GM12891 (cell line): ENCODE measurements around the gene DPP4.
"Not testable (repeated sequence)": the region's sequence is repeated elsewhere in the genome, so short reads cannot be mapped to it uniquely, and the experiment has no call there.

Experiments
- DNase-seq: peaks from one replicate; pipeline ENCODE4 v3.0.0; 2011; ENCODE audit warnings: low spot score; ENCODE audit not compliant: insufficient read length
- FAIRE-seq: peaks from 2 replicates; lab custom pipeline; 2011; peaks lifted over from hg19 to GRCh38; lab: Jason Lieb, UNC
- PAX5 ChIP-seq: IDR thresholded peaks from 2 replicates; pipeline ENCODE4 v1.6.1; 2011; ENCODE audit warnings: low read length, moderate library complexity, mild to moderate bottlenecking; ENCODE audit not compliant: insufficient read depth, severe bottlenecking
- POLR2A ChIP-seq: IDR thresholded peaks from 2 replicates; pipeline ENCODE4 v1.6.1; 2011; ENCODE audit warnings: low read depth, low read length, control low read depth
- POLR2AphosphoS5 ChIP-seq: IDR thresholded peaks from 2 replicates; pipeline ENCODE4 v1.6.1; 2011; ENCODE audit warnings: low read depth, low read length, control low read depth
- POU2F2 ChIP-seq: IDR thresholded peaks from 2 replicates; pipeline ENCODE4 v1.6.1; 2011; ENCODE audit warnings: low read depth, mild to moderate bottlenecking, control low read depth, low read length, moderate library complexity
- SPI1 ChIP-seq: IDR thresholded peaks from 2 replicates; pipeline ENCODE4 v1.6.1; 2011; ENCODE audit warnings: low read depth, low read length, control low read depth
- TAF1 ChIP-seq: IDR thresholded peaks from 2 replicates; pipeline ENCODE4 v1.6.1; 2011; ENCODE audit warnings: low read depth, low read length, control low read depth

Gene DPP4

DNA sequence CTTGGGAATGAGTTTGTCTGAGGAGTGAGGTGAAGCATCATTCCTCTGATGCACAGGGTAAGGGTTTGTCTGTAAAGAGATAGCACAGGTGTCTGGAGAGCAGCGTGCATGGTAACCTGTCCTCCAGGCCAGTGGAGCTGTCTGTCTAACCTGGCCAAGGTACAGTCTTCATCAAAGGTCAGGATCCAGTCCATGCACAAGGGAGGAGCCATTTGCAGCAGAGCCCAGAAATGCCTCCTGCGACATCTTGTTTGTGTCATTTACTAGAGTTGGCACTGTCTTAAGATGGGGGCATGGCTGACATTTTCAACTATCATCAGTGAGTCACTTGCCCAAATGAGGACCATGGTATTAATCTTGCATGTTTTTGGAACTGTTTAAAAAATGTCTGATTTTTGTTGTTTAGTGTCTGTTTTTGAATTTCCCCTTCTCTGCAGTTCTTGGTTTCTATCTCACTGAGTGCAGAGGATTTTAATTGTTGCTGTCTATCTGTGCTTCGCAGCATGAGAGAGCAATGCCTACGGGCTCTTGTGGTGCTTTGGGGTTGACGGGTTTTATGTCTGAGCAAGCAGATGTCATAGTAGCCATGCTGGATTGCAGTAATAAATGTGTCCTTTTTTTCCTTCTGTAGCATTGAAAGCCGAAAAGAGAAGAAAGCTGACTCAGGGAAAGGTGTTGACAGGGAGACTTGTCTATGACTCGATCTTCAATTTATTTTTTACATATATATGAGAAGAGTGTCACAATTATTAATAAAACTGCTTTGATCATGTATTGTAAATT, 91.3 kb downstream of the DPP4 start:
- FAIRE-seq, result no peak

DNA sequence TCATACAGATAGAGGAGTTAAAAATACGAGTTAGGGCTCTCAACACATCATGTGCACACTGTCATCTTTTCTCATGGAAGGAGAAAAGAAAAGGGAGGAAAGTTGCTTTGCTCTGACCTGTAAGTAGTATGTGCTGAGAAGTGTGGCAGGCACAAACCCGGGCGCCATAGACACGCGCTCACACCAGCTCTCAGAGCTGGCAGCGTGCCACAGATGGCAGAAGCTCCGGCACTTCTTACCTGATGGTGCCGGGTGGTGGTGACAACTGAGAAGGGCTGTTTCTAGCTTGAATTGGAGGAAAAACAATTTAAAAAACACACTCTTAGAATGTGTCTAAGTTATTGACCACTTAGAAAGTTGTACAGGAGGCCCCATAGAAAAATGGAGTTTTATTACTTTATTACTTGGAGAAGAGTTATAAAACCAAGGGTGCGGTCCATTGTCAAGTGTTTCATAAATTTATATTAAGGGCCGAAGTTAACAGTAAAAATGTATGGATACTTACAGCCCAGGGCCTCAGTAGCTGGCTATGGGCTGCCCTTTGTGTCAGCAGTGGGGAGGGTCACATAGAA, 92.2 kb downstream of the DPP4 start:
- FAIRE-seq, result no peak
- DNase-seq, result no peak
- no peak for TF ChIP-seq TAF1
- no peak for TF ChIP-seq POLR2AphosphoS5
- TF ChIP-seq POU2F2, result no peak
- no peak for TF ChIP-seq SPI1
- no peak for TF ChIP-seq PAX5
- no peak for TF ChIP-seq POLR2A

More for the DNA sequence above, 91.3 kb downstream of the DPP4 start:
- TF ChIP-seq POLR2AphosphoS5, result no peak
- no peak for TF ChIP-seq POLR2A
- no peak for TF ChIP-seq SPI1
- TF ChIP-seq POU2F2, result no peak
- no peak for TF ChIP-seq TAF1
- no peak for TF ChIP-seq PAX5
- DNase-seq, result no peak

DNA sequence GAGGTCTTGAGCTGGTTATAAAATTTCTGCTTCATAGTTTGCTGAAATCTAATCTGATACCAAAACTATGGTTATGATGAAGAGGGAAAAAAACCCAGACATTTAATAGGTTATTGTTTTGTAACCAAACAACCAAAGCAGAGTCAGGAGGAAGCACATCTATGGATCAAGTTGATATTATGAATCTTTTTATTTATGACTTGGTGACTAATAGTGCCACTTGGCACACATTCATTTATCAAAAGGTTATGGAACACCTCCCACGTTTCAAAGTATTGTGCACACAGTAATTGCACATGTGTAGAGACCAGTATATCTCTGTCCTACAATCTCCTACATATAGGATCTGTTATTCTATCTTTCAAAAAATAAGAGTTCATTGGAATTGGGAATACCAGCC, 93.0 kb downstream of the DPP4 start:
- DNase-seq, result no peak
- TF ChIP-seq PAX5 (no peak), POLR2AphosphoS5 (no peak), TAF1 (no peak)
- no peak for FAIRE-seq

DNA sequence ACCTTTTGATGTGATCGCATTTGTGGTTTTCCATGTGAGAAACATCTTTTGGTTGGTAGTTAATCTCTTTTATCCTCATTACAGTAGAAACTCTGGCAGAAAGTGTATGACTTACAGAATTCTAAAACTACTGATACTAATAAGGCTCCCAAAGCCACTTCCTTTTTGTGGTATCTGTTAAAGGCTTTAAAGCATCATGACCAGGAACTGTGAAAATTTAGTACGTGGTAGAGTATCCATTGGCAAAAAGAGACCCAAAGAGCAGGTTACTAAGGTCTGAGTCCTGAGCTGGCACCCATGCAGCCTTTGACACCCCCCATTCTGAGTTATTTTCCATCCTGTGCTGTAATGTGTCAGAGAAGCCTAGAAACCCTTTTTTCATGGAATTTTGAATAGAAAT, 94.5 kb downstream of the DPP4 start:
- TF ChIP-seq TAF1 (no peak), POLR2AphosphoS5 (no peak), POU2F2 (no peak), POLR2A (no peak), SPI1 (0 out of 2 replicates have a peak, but pooled peaks have one; percentile 6)
- no peak for DNase-seq
- no peak for FAIRE-seq

DNA sequence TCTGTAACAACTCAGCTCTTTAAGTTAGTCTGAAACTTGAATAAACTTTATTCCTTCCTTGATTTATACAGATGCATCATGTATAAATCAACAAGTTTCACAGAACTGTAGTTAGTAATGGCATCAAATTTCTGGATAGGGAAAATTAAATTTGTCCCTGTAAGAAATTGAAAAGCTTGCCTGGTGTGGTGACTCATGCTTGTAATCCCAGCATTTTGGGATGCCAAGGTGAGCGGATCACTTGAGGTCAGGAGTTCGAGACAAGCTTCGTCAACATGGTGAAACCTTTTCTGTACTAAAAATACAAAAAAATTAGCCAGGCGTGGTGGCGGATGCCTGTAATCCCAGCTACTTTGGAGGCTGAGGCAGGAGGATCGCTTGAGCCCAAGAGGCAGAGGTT, 96.1 kb downstream of the DPP4 start:
- FAIRE-seq, DNase-seq: not testable (repeated sequence)

DNA sequence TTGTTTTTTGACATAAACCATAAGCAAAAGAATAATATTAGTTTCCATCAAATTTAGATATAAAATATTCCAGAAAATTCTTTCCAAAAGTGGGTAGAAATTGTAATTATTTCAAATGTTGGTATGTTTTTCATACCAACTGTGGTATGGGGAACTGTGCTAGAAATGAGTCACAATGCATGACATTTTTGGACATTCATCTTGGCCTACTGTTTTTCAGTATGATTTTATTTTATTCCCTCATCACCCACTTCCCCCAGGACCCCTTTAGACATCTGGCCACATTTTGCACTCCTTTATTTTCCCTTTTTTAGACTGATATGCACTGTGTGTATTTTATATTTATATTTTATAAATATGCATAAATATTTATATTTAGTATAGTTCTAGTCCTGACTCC, 97.1 kb downstream of the DPP4 start:
- DNase-seq (no peak), FAIRE-seq (no peak)
- TF ChIP-seq PAX5 (no peak), POLR2AphosphoS5 (no peak), POLR2A (no peak), TAF1 (no peak), SPI1 (no peak), POU2F2 (no peak)

DNA sequence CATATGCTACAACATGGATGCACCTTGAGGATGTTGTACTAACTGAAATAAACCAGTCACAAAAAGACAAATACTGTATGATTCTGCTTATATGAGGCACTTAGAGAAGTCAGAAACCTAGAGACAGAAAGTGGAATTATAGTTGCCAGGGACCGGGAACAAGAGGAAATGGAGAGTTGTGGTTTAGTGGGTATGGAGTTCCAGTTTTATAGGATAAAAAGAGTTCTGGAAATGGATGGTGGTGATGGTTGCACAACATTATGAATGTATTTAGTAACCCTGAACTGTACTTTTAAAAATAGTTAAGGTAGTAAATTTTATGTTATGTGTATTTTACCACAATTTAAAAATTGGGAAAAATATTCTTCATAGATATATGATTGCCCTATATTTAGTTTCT, 97.7 kb downstream of the DPP4 start:
- DNase-seq, result no peak
- no peak for FAIRE-seq
- TF ChIP-seq POLR2A, result no peak
- TF ChIP-seq TAF1, result no peak
- TF ChIP-seq PAX5, result no peak
- no peak for TF ChIP-seq SPI1
- TF ChIP-seq POU2F2, result no peak
- no peak for TF ChIP-seq POLR2AphosphoS5

DNA sequence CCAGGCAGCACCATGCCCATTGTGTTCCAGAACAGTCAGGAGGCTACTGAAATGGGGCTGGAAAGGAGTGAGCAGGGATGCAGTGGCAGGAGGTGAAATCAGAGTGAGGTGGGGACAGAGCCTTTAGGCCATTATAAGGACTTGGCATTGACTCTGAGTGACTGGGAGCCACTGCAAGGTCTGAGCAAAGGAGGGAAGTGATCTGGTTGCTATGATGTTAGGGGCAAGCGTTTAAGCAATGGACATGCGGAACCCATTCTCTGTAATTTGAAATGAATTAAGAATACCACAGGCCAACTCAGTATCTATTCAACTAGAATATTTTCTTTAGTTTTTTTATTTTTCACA, 98.2 kb downstream of the DPP4 start:
- no peak for TF ChIP-seq POLR2AphosphoS5
- no peak for TF ChIP-seq SPI1
- no peak for TF ChIP-seq POLR2A
- no peak for TF ChIP-seq PAX5
- no peak for TF ChIP-seq POU2F2
- TF ChIP-seq TAF1, result no peak
- FAIRE-seq (no peak), DNase-seq (no peak)

DNA sequence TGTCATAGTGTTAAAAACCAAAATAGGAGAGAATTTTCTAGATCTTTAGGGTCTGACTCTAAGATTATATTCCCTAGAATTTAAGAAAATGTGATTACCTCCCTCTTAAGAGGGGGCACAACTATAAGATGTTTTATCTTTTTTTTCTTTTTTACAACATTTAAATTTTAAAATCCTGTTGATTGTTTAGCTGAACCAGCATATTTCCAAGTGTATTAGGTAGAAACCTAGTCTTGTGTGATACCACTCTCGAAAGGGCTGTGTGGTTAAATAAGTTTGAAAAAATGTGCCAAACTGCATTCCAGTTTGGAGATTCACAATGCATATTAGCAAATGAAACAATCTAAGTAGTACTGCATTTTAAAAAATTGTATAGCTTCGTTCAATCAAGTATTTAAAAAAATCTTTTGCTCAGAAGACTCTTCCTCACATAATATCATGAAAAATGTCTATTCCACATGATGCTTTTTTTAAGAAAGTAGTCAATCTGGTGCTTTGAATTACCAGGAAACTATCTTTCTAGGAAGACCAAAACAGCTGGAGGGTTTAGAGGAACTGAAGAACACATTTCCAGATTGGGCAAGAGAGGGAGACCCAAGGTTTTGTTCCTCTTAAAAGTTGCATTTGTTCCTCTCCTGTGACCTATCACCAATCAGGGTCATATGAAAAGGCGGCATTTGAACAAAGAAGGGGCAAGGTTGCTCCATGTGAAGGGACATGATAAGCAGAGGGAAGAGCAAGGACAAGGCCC, 98.8 kb downstream of the DPP4 start:
- no peak for TF ChIP-seq POU2F2
- TF ChIP-seq PAX5, result no peak
- TF ChIP-seq POLR2A, result no peak
- TF ChIP-seq POLR2AphosphoS5, result no peak
- TF ChIP-seq SPI1, result no peak
- TF ChIP-seq TAF1, result no peak
- DNase-seq, result no peak
- no peak for FAIRE-seq

DNA sequence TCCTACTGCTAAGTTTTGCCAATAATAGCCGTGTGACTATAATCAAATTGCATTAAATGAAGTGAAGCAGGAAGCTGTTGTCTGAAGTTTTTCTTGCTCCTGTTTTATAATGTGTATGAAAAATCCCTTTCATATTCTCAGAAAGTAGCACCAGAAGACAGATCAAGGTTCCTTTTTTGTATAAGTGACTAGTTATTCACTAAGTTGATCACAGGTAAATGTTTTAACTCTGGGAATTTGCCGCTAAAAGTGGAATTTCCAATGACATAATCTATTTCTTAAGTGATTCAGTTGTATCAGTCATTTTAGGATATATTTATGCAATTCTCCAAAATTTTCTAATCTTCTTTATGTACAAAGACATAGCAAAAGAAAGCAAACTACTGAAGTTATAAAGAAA, 99.6 kb downstream of the DPP4 start:
- FAIRE-seq (no peak), DNase-seq (no peak)
- TF ChIP-seq PAX5 (no peak), SPI1 (no peak), POU2F2 (no peak), TAF1 (no peak), POLR2AphosphoS5 (no peak), POLR2A (no peak)
